Small intestine (tissue), 7 donors: ENCODE data around the gene TGFBI. TPM values are rescaled to one million over a fixed set of nuclear protein-coding genes. Genes with fewer than 3 reads are reported as not detected.
A peak's percentile ranks its signal among the peaks of the same experiment; 100 is the strongest.

Experiments used
- DNase-seq, 2 donors: peaks; one replicate each; pipeline versions ENCODE4 v3.0.0 to v3.0.0-alpha.2; 2013
- FAIRE-seq: peaks from 2 replicates; lab custom pipeline; 2012; peaks lifted over from hg19 to GRCh38; lab: Jason Lieb, UNC
- H3K27ac ChIP-seq, 3 donors: one replicate each; pipeline ENCODE4 v1.5.1; 2013; ENCODE audit warnings: low read length in 2 of 3, mild to moderate bottlenecking in 2 of 3, control low read depth in 1 of 3, inconsistent platforms in 1 of 3, low read depth in 1 of 3, moderate library complexity in 1 of 3
- H3K27me3 ChIP-seq, 3 donors: one replicate each; pipeline ENCODE4 v1.6.1; 2013; ENCODE audit warnings: low read length in 3 of 3, inconsistent platforms in 1 of 3; ENCODE audit not compliant: control insufficient read depth in 3 of 3, insufficient read depth in 3 of 3
- H3K36me3 ChIP-seq, 3 donors: one replicate each; pipeline ENCODE4 v1.6.1; 2013; ENCODE audit warnings: low read length in 3 of 3, inconsistent platforms in 1 of 3, low read depth in 1 of 3, mild to moderate bottlenecking in 1 of 3, moderate library complexity in 1 of 3; ENCODE audit not compliant: control insufficient read depth in 3 of 3, insufficient read depth in 2 of 3
- H3K4me1 ChIP-seq, 3 donors: one replicate each; pipeline ENCODE4 v1.6.1; 2013; ENCODE audit warnings: low read length in 2 of 3, inconsistent platforms in 1 of 3, low read depth in 1 of 3, mild to moderate bottlenecking in 1 of 3, moderate library complexity in 1 of 3; ENCODE audit not compliant: control insufficient read depth in 3 of 3, insufficient read depth in 2 of 3
- H3K4me3 ChIP-seq, 3 donors: one replicate each; pipeline ENCODE4 v1.5.1; 2013; ENCODE audit warnings: low read length in 3 of 3, control low read depth in 1 of 3, inconsistent platforms in 1 of 3, low read depth in 1 of 3, mild to moderate bottlenecking in 1 of 3, moderate library complexity in 1 of 3
- H3K9me3 ChIP-seq, 2 donors: one replicate each; pipeline ENCODE4 v1.6.1; 2013; ENCODE audit warnings: low read depth in 1 of 2, low read length in 1 of 2; ENCODE audit not compliant: control insufficient read depth in 2 of 2, insufficient read depth in 1 of 2
- WGBS, 3 donors: extraction: QIAGEN DNeasy Blood & Tissue Kit; methylation state at CpG; one replicate each; pipeline ENCODE4 v1.1.7; 2013; 5-methylcytosine and 5-hydroxymethylcytosine counted together
- polyA plus RNA-seq, 4 donors: library from polyadenylated mRNA; stranded (reverse) in 3 of 4; unstranded in 1 of 4; fragments of 200-250 nt in 3 of 4; fragments of 120-200 nt in 1 of 4; gene quantifications; one replicate each; pipeline versions ENCODE4 v1.2.1 to v1.2.3, GENCODE V29; 2013
- donor health status: healthy with polysubstance abuse.
- donor health status: control.
- donor health status: control.
- donor health status: Bipolar disorder and iron deficiency.
- donor health status: healthy.

Gene TGFBI
- polyA plus RNA-seq, 4 donors: 4.2 to 114 (median 48.3) TPM

GRCh38 chr5:135988546-135988945, 40.2 kb upstream of the TGFBI start:
- peaks cover 0 to 2% (median 0%) of the 10 kb centered on the region in 3 donors for H3K4me1 ChIP-seq
- FAIRE-seq (no peak), DNase-seq (no peak)
- no peak overlapping the region for H3K27ac ChIP-seq
- no peak overlapping the region for H3K4me3 ChIP-seq
- H3K27me3 ChIP-seq: no peaks in the 10 kb centered on the region
- 69 to 80% (median 72%) methylated on average over 3 of the region's 3 CpGs for WGBS, 3 donors
- no peaks in the 10 kb centered on the region for H3K36me3 ChIP-seq
- no peaks in the 10 kb centered on the region for H3K9me3 ChIP-seq

- no peak overlapping the region for H3K4me3 ChIP-seq
- FAIRE-seq (no peak), DNase-seq (no peak)
- H3K36me3 ChIP-seq: no peaks in the 10 kb centered on the region
- peaks cover 0 to 2% (median 0%) of the 10 kb centered on the region in 3 donors for H3K4me1 ChIP-seq
- H3K27me3 ChIP-seq: no peaks in the 10 kb centered on the region
- 71 to 80% (median 78%) methylated on average over 7 of the region's 7 CpGs for WGBS, 3 donors
- H3K9me3 ChIP-seq: no peaks in the 10 kb centered on the region
- H3K27ac ChIP-seq: no peak overlapping the region
Observed at GRCh38 chr5:135989686-135990085, 39.1 kb upstream of the TGFBI start.

GRCh38 chr5:135990528-135991255, 38.1 kb upstream of the TGFBI start:
- 78 to 85% (median 84%) methylated on average over 21 of the region's 21 CpGs for WGBS, 3 donors
- Histone ChIP-seq H3K4me3 (no peak overlapping the region), H3K27ac (peak overlapping the region in 1 of 3 donors; percentile 48), H3K36me3 (no peaks in the 10 kb centered on the region), H3K4me1 (peaks cover 0 to 2% (median 0%) of the 10 kb centered on the region in 3 donors), H3K27me3 (no peaks in the 10 kb centered on the region), H3K9me3 (no peaks in the 10 kb centered on the region)
- no peak for DNase-seq
- no peak for FAIRE-seq

- WGBS, 3 donors: 75 to 89% (median 83%) methylated on average over 6 of the region's 6 CpGs
- Histone ChIP-seq H3K4me1 (peaks cover 0 to 2% (median 0%) of the 10 kb centered on the region in 3 donors), H3K27ac (no peak overlapping the region), H3K4me3 (no peak overlapping the region), H3K27me3 (no peaks in the 10 kb centered on the region), H3K36me3 (no peaks in the 10 kb centered on the region), H3K9me3 (no peaks in the 10 kb centered on the region)
- DNase-seq: peak in 1 of 2 donors; percentile 19
- FAIRE-seq: no peak
Observed at GRCh38 chr5:135991429-135991828, 37.4 kb upstream of the TGFBI start.

- peaks cover 0 to 2% (median 0%) of the 10 kb centered on the region in 3 donors for H3K4me1 ChIP-seq
- DNase-seq: no peak
- no peak for FAIRE-seq
- H3K27me3 ChIP-seq: peaks cover 0 to 4% (median 0%) of the 10 kb centered on the region in 3 donors
- no peak overlapping the region for H3K4me3 ChIP-seq
- H3K27ac ChIP-seq: peak overlapping the region in 2 of 3 donors; percentile 53 to 74
- no peaks in the 10 kb centered on the region for H3K36me3 ChIP-seq
- WGBS, 3 donors: 61 to 87% (median 79%) methylated on average over 6 of the region's 6 CpGs
- no peaks in the 10 kb centered on the region for H3K9me3 ChIP-seq
Observed at GRCh38 chr5:135993335-135993879, 35.4 kb upstream of the TGFBI start.

GRCh38 chr5:135993880-135994636, 34.7 kb upstream of the TGFBI start:
- H3K4me1 ChIP-seq: peaks cover 0 to 2% (median 0%) of the 10 kb centered on the region in 3 donors
- no peaks in the 10 kb centered on the region for H3K36me3 ChIP-seq
- peaks cover 0 to 4% (median 0%) of the 10 kb centered on the region in 3 donors for H3K27me3 ChIP-seq
- FAIRE-seq: no peak
- H3K4me3 ChIP-seq: no peak overlapping the region
- H3K9me3 ChIP-seq: no peaks in the 10 kb centered on the region
- DNase-seq: peak in 1 of 2 donors; percentile 29
- WGBS, 3 donors: 36 to 46% (median 45%) methylated on average over 6 of the region's 6 CpGs
- peak overlapping the region in 2 of 3 donors; percentile 53 to 74 for H3K27ac ChIP-seq

GRCh38 chr5:135995976-135996375, 32.8 kb upstream of the TGFBI start:
- 88 to 90% (median 89%) methylated on average over 3 of the region's 3 CpGs for WGBS, 3 donors
- Histone ChIP-seq H3K36me3 (no peaks in the 10 kb centered on the region), H3K27ac (no peak overlapping the region), H3K4me3 (no peak overlapping the region), H3K9me3 (no peaks in the 10 kb centered on the region), H3K4me1 (peaks cover 0 to 2% (median 0%) of the 10 kb centered on the region in 3 donors), H3K27me3 (peaks cover 0 to 10% (median 0%) of the 10 kb centered on the region in 3 donors)
- FAIRE-seq (no peak), DNase-seq (no peak)

- Histone ChIP-seq H3K4me1 (no peaks in the 10 kb centered on the region), H3K27ac (no peak overlapping the region), H3K27me3 (peaks cover 0 to 10% (median 0%) of the 10 kb centered on the region in 3 donors), H3K9me3 (no peaks in the 10 kb centered on the region), H3K36me3 (no peaks in the 10 kb centered on the region), H3K4me3 (no peak overlapping the region)
- DNase-seq: no peak
- FAIRE-seq: no peak
- WGBS, 3 donors: 77 to 88% (median 79%) methylated on average over 2 of the region's 2 CpGs
Observed at GRCh38 chr5:135996611-135997010, 32.2 kb upstream of the TGFBI start.
